GM19438 (cell line): ENCODE measurements around the gene TRIM8.
A peak's percentile ranks its signal among the peaks of the same experiment; 100 is the strongest.

Source experiments
- ATAC-seq: cut with Tn5 transposase; IDR thresholded peaks from one replicate; pipeline ENCODE4 v1.9.1; 2021; ENCODE audit warnings: low read depth; ENCODE audit not compliant: unreplicated experiment

TRIM8 gene

DNA sequence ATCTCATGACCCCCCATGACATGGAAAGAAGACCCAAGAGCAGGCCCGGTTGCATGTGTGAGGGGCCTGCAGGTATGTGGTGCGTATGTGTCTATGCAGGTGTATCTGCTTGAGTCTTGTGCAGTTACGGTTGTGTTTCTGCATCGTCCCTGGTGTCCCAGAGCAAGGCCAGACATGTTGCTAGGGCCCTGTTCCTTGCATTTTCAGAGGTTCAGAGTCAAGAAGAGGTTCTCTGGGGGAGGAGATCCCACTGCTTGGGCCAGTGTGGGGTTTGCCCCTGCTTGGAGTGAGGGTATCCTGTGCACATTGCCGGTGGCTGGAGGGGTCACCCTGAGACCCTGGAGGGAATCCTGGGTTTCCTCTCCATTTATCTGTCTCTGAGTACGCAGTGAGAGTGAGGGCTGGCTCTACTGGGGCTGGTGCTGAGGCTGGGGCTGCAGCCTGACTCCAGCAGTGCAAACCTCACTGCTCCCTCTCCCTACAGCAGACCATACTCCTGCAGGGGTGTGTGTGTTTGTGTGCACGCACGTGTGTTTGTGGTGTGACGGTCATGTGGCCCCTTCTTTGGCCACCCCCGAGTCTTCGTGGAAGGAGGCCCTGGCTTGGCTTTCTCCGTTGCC lies 4.1 kb downstream of the TRIM8 start:
- no peak for ATAC-seq

DNA sequence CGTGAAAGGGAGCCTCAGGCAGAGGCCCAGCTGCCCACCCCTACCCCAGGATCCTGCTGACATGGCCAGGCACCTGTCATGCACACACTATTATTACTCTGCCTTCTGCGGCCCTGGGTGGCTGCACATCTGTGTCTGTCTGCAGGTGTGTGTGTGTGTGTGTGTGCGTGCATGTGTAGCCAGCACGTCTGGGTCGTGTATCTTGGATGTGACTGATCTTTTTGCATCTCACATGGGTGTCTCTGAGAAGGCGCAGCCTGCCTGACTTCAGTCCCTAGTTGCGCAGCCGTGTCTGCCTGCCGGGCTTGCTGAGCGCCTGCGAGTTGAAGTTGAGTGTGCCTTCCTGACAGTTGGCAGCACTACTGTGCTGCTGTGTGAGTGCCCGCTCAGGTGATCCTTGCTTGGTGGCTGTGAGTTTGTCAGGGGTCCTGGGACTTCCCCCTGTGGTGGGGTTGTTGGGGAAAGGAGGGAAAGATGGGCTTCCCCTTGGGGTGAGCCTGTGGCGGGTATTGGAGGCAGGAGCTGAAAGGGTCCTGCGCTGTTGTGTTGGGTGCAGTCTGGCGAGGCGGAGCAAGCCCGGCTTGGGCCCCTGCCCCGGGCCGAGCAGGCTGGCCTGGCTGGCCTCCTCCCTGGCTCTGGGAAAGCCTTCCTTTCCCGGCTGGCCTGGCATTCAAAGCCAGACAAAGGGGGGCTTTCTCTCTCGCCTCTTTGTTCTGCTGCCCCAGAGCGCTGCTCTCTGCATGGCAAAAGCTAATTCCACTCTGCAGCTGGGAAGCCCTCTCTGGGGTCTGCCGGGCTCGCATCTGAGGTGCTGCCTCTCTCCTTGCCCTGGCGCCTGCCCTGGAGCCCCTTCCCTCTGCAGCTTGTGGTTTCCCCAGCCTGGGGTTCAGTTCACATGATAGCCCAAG lies 4.9 kb downstream of the TRIM8 start:
- ATAC-seq, result no peak

DNA sequence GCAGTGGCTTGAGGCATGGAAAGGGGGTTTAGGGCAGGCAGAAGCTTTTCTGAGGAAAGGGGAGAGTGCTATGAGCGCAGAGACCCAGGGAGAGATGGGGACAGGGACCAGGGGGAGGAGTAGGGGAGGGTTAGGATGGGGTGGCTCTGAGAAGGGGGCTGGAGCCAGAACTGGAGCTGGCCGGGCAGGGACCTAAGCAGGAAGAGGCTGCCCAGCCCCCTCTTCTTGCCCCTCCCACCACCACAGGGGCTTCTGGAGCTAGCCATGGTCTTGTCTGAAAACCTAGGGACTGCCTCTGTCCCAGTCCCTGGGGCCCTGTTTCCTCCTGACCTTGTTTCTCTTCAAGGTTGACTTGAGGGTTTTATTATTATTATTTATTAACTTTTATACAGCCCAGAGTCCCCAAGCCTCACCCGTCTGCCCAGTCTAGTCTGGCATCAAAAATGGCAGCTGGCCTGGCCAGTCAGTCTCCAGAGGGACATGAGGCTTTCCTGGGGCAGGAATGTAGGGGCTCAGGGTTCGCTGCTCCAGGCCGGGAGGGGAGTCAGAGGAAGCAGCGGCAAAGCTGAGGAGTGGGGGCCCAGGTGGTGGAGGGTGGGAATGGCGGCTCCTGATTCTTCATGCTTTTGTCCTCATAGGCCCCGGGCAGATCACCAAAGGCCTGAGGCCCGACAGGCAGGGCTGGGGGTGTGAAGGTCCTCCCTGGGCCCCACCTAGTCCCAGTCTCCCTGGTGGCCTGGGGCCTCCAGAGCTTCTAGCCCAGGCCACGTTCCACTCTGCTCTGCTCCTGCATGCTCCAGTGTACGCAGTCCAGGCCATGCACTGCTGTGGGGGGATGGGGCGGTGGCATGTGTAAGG lies 5.7 kb downstream of the TRIM8 start:
- ATAC-seq, result no peak

DNA sequence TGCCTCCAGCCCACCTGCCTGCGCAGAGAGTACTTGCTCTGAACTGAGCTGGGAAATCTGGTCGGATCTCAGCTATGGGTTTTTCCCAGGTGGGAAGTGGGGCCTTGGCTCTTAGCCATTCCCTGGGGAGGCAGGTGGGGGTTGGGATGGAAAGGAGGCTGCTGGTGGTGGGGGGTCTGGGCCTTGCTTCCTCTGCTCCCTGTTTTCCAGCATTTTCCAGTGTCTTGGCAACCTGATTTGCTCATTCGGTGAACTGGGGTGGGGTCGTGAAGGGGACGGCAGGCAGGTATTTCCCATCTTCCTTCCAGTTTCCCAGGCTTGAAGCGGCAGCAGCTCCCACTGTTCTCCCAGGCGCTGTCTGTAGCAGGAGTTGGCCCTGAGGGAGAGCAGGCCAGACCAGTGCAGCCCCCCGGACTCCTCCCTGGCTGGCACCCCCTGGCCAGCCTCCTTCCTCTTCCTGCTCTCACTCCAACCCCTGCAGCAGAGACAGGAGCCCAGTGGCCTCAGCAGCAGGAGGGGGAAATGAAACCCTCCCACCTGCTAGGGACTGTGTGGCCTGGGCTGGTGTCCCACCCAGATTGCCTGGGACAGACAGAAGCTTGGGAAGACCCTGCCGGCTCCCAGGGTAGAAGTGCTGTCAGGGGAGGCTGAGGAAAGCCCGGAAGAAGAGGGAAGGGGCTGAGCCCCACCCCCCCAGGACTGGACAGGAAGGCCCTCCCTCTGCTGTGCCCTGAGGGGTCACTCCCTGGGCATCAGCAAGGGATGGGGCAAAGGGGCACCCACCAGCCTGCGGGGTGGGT lies 6.6 kb downstream of the TRIM8 start:
- no peak for ATAC-seq

DNA sequence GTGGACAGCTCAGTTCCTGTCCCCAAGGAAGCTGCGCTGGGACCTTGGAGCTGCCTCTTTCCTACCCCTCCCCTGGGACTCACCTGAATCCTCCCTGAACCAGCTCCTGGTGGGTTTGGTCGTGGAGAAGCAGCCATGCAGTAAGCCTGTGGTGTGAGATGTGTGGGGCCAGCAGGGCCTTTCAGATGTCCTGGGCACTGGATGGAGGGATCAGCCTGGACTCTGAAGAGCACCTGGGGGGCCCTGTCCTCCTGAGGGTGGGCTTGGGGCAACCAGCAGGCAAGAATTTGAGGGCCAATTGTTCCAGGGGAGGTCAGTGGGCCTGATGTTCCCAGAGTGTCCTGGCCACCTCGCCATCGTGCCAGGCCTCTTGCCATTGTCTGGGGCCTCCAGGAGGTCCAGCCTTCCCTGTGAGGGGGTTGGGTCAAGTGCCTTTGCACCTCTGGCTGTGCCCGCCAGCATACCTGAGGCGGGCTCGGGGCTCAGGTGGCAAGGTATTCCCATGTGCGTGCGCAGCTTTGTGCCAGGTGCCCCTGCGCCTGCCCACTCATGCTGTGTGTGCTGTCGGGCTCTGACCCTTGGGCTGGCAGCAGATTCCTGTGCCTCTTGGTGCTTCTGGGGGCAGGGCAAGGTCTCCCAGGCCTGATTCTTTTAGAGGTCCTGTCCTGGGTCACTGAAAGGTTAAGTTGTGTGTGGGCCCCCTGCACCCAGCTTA lies 7.3 kb downstream of the TRIM8 start:
- ATAC-seq, result no peak

DNA sequence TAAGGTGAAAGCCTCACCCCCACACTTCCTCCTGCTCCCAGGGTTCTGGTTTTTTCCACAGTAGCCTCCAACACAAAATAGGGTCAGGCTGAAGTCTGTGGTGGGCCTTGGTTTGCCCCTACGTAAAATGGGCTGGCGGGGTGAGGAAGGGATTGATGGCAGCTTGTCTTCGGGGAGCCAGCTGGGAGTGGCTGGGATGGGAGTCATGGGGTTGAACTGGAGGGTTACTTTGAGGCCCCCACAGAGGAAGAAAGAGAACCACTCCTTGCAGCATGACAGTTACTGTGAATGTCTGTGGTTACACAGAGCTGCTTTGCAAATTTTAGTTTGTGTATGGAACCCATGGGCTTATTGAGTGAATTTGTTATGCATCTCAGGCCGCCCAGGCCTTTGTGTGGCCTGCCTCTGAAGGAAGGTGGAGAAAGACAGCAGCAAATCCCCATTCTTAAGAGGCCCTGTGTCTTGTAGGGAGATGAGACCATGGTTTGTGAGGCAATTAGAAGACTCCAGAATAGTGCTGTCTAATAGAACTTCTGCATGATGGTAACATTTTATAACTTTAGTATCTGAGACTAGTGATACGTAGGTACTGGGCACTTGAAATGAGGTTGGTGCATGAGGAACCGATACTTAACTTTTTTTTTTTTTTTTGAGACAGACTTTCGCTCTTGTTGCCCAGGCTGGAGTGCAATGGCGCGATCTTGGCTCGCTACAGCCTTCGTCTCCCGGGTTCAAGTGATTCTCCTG lies 8.1 kb downstream of the TRIM8 start:
- peak; percentile 49 for ATAC-seq

DNA sequence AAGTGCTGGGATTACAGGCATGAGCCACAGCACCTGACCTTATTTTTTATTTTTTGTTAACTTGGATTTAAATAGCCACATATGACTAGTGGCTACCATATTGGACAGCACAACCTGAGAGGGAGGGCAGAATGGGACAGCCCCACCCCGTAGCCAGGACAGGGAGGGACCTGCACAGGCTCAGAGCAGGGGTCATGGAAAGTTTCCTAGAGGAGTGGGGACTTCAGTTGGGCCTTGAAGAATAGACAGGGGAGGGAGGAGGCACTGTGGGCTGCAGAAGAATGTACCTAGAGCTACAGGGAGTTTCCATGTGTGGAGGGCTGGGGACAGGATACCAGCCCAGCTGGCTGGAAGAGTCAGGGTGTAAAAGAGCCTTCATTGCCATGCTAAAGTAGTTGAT lies 8.8 kb downstream of the TRIM8 start:
- ATAC-seq, result no peak

DNA sequence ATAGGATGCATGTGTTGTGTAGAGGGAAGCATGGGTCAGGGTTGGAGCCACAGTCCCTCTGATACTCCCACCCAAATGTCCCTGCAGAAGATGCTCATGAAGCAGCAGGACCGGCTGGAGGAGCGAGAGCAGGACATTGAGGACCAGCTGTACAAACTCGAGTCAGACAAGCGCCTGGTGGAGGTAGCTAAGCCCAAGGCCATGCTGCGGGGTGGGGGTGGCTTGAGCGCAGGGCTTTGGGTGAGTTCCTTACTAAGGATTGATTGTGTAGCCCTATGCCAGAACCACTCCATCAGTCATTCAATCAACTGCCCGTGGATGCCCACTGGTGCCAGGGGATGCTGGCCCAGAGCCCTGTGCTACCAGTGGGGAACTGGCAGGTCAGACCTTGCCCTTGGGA lies 10.3 kb downstream of the TRIM8 start:
- ATAC-seq, result no peak

DNA sequence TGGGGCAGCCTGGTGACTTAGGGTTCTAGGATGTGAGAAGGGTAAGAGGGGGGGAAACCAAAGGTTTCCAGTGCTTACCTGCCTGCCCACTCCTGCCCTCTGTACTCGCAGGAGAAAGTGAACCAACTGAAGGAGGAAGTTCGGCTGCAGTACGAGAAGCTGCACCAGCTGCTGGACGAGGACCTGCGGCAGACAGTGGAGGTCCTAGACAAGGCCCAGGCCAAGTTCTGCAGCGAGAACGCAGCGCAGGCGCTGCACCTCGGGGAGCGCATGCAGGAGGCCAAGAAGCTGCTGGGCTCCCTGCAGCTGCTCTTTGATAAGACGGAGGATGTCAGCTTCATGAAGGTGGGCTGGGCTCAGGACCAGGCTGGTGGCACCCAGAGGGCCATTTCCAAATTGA lies 10.7 kb downstream of the TRIM8 start:
- ATAC-seq, result no peak

DNA sequence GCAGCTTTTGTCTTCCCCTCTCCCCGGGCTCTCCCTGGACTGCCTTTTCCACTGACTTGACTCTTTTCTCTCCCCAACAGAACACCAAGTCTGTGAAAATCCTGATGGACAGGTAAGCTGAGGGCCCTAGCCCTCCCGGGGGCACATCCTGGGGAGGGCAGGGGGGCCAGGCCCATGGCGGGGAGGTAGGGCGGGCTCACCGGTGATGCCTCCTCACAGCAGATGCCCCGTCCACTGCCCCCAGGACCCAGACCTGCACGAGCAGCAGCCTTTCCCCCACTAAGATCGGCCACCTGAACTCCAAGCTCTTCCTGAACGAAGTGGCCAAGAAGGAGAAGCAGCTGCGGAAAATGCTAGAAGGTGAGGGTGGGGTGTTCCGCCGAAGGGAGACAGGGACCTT lies 11.7 kb downstream of the TRIM8 start:
- ATAC-seq, result no peak

DNA sequence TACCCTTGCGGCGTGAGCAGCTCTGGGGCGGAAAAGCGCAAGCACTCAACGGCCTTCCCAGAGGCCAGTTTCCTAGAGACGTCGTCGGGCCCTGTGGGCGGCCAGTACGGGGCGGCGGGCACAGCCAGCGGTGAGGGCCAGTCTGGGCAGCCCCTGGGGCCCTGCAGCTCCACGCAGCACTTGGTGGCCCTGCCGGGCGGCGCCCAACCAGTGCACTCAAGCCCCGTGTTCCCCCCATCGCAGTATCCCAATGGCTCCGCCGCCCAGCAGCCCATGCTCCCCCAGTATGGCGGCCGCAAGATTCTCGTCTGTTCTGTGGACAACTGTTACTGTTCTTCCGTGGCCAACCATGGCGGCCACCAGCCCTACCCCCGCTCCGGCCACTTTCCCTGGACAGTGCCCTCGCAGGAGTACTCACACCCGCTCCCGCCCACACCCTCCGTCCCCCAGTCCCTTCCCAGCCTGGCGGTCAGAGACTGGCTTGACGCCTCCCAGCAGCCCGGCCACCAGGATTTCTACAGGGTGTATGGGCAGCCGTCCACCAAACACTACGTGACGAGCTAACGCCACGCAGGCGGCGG lies 12.6 kb downstream of the TRIM8 start:
- no peak for ATAC-seq

DNA sequence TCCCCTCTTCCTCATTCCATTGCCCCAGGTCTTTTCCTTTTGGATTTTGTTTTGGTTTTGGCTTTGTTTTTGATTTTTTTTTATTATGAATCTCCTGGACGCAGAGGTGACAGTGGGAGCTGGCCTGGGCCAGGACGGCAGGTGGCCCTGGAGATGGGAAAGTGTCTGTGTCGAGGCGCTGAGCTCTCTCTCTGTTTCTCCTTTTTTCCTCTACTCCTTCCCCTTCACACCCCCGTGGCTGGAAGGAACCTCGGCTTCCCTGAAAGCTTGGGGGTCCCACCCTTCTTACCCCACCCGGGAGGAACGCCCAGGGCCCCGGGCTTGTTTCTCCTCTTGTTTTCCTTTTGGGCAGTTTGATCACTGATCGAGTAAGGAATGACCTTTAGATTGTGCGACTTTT lies 13.2 kb downstream of the TRIM8 start:
- ATAC-seq, result no peak

DNA sequence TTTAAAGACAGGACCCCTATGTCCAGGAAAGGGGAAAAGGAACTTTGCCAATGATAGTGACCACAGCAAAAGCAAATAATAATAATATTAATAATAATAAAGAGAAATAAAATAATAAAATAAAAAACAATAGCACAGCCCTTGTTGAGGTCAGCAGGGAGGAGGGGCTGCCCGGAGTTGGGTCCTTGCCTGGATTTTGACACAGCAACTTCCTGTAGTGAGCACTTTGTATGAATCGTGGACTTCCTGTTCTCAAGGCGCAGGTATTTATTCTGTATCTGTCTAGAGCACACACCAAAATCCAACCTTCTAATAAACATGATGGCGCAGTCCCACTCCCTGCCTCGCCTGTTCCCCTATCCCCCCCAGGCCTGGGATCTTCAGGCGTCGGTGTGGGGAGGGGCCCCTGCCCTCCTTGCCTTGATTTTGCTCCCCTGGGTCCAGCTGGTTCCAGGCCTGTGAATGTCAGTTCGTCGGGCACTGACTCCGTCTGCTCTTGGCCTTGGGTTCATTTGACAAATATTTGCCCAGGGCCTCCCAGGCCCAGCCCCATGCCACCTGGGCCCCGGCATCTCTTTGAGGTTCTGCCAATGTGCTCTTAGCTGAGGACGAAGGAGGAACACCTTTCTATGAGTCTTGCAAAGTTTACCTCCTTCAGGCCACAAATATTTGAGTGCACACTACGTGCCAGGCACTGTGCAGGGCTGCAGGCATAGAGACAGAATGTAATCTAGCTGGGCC lies 13.9 kb downstream of the TRIM8 start:
- ATAC-seq, result no peak

DNA sequence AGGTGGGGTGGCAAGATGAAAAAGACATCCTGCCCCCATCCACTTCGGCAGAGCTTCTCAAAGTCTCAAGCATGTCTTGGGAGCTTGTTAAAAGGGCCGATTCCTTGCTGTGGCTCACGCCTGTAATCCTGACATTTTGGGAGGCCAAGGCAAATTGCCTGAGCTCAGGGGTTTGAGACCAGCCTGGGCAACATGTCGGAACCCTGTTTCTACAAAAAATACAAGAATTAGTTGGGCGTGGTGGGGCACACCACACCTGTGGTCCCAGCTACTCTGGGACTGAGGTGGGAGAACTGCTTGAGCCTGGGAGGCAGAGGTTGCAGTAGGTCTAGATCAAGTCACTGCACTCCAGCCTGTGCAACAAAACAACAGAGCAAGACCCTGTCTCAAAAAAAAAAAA lies 14.5 kb downstream of the TRIM8 start:
- ATAC-seq, result no peak

DNA sequence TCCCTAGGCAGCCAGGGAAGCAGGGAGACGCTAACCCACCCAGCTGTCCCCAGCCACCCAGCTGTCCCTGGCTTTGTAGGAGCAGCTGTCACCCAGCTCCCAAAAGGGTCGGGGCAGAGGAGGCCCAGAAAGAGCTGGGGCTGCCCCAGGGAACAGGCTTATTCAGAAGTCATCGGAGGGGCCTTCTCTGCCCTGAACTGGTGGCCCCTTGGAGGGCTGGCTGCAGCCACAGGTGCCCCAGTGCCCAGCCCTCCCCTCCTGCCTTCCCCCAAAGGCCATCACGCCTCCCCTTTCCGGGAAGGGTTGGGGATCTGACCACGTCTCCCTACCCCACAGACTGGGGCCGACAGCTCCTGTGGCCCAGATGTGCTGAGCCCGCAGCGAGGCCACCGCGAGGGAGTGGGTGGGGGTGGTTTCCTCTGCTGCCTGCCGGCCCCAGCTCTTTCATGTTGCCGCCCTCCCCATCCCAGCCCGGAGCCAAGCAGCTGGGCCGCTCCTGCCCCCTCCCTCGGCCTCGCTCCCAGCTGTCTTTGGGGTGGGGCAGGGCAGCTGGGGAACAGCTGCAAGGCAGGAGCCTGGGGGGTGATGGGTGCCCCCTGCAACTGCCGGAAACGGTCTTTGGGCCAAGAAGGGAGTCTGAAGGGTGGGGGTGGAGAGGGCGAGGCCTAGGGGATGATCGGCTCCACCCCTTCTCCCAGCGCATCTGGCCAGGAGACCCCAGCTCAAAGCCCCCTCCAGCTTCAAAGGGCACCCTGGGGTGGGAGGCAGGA lies 16.8 kb downstream of the TRIM8 start:
- ATAC-seq, result peak; percentile 82

DNA sequence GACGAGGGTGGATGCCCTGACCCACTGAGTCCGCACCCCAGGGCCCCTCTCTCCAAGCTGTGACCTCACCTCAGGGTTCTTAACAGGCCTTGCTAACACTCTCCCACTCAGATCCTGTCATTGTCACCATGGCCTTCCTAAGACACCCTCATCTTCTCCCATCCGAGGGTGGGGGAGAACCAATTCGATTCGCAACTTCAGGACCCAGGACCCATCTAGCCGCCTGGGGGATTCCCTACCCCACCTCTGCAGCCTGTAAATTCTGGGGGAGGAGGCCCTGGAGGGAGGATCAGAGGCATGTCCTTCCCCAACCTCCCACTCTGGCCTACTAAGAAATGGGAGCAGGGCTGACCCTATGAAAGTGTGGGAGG lies 17.4 kb downstream of the TRIM8 start:
- no peak for ATAC-seq

DNA sequence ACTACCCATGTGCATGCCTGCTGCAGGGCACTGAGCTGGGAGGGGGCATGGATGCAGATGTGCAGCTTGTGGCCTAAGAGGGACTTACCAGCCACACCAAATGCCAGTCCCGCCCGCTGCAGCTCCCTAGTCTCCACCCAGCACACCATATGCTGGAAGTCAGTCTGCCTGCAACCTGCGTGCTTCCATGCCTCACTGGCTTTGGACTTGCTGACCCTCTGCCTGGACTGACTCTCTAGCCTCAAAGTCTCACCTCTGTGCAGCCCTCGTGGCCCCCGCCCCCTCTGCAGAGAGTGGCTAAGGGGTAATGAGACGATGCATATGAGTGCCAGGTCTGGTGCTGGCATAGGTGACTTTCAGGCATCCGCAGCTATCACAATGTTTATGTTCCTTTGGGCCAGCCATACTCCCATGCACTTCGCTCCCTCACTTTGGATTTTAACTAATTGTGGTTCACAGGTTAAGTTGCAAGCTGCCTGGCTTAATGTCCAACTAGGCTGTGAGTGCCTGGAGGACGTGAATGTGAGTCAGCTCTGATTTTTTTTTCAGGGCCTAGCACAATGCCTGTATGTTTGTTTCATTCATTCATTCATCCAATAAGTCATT lies 21.7 kb downstream of the TRIM8 start:
- ATAC-seq, result no peak
